NCI-H2227 (cell line): ENCODE data around the gene SFN.
A peak's percentile ranks its signal among the peaks of the same experiment; 100 is the strongest.
"Not testable (repeated sequence)": the region's sequence is repeated elsewhere in the genome, so short reads cannot be mapped to it uniquely, and the experiment has no call there.

ENCODE experiments used
- DNase-seq: peaks from one replicate; lab custom pipeline; 2025; ENCODE audit not compliant: unreplicated experiment; lab: John Stamatoyannopoulos, UW

SFN gene

GRCh38 chr1:26861889-26862378 lies 1.0 kb upstream of the SFN start:
- no peak for DNase-seq

DNA sequence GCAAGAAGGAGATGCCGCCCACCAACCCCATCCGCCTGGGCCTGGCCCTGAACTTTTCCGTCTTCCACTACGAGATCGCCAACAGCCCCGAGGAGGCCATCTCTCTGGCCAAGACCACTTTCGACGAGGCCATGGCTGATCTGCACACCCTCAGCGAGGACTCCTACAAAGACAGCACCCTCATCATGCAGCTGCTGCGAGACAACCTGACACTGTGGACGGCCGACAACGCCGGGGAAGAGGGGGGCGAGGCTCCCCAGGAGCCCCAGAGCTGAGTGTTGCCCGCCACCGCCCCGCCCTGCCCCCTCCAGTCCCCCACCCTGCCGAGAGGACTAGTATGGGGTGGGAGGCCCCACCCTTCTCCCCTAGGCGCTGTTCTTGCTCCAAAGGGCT lies 732 bp downstream of the SFN start:
- DNase-seq: no peak

DNA sequence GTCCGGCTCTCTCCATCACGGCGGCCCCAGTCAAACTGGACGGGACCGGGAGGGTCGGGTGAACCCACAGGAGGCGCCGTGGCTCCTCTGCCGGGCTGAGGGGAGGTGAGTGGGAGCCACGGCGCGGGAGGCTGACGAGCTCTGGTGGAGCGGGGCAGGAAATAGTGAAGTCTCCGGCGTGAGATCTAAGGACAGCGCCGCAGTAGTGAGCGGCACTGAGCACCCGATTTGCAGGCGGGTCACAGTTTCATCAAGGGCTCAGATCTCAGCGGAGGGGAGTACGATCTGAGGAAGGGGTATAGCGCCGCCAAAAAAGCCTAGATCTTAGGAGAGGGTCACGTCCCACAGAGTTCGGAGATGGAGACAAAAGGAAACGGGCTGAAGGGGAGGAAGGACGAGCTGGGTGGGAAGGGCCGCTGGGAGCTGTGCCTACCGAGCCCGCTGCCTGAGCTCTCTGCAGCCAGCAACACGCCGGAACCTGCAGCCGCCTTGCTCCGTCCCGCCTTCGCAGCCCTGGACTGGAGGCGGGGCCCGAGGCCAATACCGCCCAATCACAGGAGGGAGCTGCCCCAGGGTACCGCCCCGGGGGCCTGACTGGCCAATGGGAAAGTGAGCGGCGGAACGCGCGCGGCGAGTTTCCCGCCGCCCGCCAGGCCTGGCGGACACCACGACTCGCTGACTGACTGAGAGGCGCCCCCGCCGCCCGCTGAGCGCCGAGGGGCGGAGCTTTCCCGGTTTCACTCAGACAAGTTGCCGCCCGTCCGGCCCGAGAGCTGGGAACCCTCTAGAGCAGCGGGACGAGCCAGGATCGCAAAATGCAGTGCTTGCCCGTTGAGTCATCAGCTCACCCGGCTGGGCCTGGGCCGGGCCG lies 1.9 kb downstream of the SFN start:
- DNase-seq: peak; percentile 99

GRCh38 chr1:26873097-26873496 lies 10.1 kb downstream of the SFN start:
- not testable (repeated sequence) for DNase-seq

GRCh38 chr1:26874896-26875295 lies 11.9 kb downstream of the SFN start:
- peak; percentile 54 for DNase-seq

DNA sequence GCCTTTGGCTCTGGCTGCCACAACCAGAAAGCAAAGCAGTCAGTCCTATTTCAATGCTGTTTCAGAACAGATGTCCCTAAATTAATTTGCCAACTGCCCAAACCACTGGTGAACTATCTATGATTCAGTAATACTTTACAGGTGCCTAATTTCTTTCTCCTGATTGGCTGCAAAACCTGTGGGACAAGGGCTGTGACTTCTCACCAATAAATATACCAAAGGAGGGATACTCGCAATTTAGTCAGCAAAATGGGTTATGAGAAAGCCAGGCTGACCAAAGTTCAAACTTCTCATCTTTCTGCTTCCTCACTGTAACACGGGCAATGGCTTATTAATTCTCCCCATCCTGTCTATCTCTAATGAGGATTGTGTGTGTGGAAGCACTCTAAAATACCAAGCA lies 14.4 kb downstream of the SFN start:
- DNase-seq: no peak

- no peak for DNase-seq
Observed at GRCh38 chr1:26879793-26880192, 16.8 kb downstream of the SFN start.

DNA sequence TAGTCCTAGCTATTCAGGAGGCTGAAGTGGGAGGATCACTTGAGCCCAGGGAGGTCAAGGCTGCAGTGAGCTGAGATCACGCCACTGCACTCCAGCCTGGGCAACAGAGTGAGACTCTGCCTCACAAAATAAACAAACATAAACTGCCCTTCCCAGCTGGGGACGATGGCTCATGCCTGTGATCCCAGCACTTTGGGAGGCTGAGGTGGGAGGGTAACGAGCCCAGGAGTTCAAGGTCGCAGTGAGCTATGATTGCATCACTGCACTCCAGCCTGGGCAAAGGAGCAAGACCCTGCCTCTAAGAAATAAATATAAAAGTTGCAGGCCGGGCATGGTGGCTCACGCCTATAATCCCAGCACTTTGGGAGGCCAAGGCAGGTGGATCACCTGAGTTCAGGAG lies 18.7 kb downstream of the SFN start:
- DNase-seq: not testable (repeated sequence)

GRCh38 chr1:26882696-26883463 lies 19.9 kb downstream of the SFN start:
- no peak for DNase-seq

- DNase-seq: peak; percentile 27
Observed at GRCh38 chr1:26887125-26887524, 24.2 kb downstream of the SFN start.

DNA sequence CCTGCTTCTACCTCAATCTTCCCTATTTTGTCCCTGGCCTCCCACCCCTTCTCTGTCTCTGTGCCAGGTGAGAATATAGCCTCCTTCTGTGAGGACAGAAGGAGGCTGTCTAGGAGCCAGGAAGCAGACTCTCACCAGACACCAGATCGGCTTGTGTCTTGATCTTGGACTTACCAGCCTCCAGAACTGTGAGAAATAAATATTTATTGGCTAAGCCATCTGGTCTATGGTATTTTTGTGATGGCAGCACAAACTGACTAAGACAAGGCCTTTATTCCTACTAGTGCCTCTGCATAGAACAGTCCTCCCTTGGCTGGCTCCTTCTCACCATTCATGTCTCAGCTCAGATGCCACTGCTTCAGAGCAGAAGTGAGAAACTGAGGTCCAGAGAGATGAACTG lies 25.3 kb downstream of the SFN start:
- no peak for DNase-seq

- DNase-seq: peak; percentile 88
Observed at GRCh38 chr1:26889551-26890466, 26.9 kb downstream of the SFN start, which contains the start of gene GPN2. TSS of gene GPN2 (minus strand) at chr1:26890283. CDS start at chr1:26890096, 187 bp downstream.

GRCh38 chr1:26890467-26890796 lies 27.5 kb downstream of the SFN start:
- no peak for DNase-seq

DNA sequence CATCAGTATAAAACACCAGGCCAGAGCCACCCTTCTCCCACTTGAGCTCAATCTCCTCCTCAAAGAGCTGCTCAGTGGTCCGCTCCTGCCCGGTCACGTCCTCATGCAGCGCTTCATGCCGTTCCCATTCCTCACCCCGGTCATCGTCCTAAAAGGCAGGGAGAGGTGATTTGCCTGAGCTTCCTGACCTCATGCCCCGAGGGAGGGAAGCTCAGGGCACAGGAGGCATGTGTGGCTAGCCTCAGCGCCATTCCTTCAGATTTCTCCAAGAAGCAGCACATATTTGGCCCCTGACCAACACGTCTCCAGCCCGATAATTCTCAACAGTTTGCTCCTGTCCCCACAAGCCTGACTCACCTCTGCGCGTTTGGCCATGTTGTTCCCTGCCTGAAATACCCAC lies 31.3 kb downstream of the SFN start:
- DNase-seq: no peak

GRCh38 chr1:26897351-26897750 lies 34.4 kb downstream of the SFN start:
- DNase-seq: no peak

DNA sequence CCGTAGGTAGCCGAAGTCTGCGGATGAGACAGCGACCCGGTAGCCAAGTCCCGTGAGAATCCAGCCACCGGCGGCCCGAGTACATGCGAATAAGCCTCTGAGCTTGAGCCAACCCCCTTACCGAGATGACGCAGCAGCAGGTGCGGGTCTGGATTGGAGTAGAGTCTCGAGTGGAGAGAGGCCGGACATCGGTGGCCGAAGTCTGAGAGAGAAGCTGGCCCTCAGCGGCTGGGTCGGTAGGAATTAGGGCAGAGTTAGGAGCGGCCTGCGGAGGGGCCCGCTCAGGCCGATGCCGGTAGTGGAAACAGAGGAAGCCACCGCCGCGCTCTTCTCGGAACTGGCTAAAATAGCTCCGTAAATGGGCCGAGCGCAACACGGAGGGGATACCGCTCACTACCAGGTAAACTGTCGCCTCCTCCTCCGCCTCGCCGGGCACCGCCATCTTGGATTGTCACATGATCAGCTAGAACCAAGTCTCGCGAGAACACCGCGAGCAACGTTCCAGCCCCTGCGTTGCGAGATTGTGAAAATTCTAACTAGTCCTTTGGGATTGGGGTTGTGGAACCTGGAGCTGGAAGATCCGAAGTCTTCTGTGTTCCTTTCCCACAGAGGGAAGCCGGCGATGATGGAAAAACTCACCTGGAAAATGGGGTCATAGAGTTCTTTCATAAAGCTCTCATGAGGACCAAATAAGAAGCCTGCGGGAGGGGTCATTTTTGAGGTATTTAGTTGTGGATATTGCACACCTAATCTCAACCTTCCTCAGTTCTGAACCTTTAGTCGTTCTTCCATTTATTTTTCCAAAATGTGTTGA lies 37.3 kb downstream of the SFN start, which contains the start of gene GPATCH3:
TSS of gene GPATCH3 (minus strand) at position 467 of the 814 bp plus-strand sequence. CDS start at position 442, 25 bp downstream.
- DNase-seq: peak; percentile 98

GRCh38 chr1:26900815-26901511 lies 38.0 kb downstream of the SFN start:
- DNase-seq: no peak

DNA sequence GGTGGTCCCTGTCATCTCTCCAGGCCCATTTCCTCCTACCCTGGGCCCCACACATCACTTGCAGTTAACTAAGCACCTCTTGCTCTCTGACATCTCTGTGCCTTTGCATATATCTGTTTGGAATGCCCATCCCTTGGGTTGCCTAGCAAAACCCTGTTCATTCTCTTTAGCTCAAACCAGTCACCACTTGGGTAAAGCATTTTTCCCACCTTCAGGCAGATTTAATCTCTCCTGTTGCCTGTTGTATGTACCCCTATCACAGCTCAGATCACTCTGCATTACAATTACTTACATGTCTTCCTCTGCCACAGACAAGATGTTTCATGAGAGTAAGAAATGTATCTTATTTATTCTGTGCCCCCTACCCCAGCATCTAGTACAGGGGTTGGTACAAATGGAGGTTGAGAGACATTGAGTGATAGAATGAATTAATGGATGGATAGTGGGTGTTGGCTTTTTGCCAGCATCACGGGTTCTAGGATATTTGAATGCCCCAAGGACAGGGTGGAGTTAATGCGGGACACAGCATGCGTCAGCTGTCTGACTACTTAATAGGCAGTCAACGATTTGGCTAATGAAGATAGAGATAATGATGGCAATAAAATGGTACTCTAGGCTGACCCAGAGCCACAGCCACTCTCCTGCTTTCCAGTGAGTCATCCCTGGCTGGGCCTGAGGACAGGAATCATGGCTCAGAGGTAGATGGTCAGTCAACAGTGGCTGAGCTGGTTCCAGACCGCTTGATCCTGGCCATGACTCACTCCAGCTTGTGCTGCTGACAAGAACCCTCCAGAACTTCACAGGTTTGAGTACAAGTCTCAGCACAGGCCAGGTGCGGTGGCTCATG lies 44.3 kb downstream of the SFN start:
- no peak for DNase-seq

GRCh38 chr1:26909951-26910342 lies 47.0 kb downstream of the SFN start:
- no peak for DNase-seq
